GM12872 (cell line): Measurements from ENCODE around the gene MPP3.
A peak's percentile ranks its signal among the peaks of the same experiment; 100 is the strongest.

Experiments
- TF ChIP-seq, protein P1 (sequence below): IDR thresholded peaks from 3 replicates; pipeline ENCODE4 v1.5.1; 2011; ENCODE audit warnings: low read depth, mild to moderate bottlenecking, low read length, moderate library complexity; ENCODE audit not compliant: insufficient read depth

Gene MPP3

DNA sequence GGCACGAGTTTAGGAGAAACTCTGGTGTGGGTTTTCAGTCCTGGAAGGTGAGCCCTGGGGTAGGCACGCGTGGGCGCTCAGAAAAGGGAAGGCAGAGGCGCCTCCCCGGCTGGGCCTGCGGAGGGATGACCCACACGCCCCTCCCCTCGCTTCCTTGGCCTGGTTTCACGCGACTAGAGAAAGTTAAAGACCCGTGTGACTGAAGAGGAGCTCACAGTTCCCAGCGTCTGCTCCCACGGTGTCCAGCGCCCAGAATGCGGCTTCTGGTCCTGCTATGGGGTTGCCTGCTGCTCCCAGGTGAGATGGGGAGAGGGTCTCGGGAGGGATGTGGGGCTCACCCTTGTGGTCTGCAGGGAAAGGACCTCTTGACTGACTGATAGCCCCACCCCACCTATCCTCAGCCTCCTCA, 14.0 kb upstream of the MPP3 start, which contains the start of gene CD300LG:
CD300LG (plus strand) TSS at position 214 of the 409 bp plus-strand sequence; CDS start at position 255, 41 bp downstream.
- TF ChIP-seq, protein P1, sequence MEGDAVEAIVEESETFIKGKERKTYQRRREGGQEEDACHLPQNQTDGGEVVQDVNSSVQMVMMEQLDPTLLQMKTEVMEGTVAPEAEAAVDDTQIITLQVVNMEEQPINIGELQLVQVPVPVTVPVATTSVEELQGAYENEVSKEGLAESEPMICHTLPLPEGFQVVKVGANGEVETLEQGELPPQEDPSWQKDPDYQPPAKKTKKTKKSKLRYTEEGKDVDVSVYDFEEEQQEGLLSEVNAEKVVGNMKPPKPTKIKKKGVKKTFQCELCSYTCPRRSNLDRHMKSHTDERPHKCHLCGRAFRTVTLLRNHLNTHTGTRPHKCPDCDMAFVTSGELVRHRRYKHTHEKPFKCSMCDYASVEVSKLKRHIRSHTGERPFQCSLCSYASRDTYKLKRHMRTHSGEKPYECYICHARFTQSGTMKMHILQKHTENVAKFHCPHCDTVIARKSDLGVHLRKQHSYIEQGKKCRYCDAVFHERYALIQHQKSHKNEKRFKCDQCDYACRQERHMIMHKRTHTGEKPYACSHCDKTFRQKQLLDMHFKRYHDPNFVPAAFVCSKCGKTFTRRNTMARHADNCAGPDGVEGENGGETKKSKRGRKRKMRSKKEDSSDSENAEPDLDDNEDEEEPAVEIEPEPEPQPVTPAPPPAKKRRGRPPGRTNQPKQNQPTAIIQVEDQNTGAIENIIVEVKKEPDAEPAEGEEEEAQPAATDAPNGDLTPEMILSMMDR, result no peak

DNA sequence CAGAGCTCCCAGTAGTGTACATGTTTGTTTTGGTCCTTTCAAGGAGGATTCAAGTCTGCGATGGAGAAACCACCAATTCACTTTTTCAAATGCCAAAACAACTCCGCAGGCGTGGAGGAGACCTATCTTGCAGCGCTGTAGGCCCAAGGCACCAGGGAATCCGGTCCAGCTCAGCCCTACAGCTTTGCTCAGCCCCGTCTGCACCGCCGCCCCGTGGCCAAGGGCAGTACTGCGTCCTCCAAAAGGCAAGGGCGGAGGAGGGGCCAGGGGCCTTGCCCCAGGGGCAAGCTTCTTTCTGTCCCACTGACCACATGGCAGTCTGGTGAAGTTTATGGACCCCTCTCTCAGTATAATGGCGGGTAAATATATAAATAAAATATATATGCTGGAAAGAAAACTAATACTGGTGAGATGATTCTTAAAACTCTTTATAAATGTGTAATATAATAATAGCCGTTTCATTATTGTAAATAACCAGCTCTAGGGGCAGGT, 13.3 kb upstream of the MPP3 start:
- TF ChIP-seq, protein P1, result peak; percentile 99

DNA sequence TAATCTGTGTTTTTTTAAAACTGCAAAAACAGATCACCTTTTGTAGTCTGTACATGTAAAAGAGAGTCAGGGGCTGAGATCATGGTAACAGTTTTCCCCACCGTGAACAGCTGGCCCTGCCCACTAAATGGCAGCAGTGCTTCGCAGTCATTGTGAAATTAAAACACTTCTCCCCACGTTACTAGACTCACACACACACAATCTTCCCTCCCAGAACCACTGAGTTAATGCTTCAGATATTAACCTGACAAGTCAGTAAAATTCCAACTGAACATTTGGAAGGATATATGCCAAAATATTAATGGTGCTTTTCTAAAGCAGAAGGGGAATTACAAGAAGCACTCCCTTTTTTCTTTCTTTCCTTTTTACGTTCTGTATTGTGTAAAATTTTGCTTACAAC, 12.8 kb upstream of the MPP3 start:
- TF ChIP-seq, protein P1, result no peak

DNA sequence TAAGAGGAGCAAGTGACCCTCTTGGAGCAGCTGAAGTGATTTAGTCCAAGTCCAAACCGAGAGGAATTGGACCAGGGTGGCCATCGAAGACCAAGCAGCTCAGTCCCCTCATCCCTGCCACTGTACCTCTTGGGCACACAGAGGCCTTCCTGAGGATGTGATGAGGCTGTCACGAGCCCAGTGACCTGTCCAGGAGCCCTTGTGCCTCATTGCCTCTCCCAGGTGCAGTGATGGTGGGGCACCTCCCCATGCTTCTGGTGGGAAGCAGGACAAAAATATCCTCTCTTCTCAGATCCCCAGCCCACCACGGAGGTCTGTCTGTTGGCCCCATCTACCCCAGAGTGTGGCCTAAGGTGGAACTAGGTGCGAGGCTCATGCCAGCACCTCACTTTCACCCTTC, 11.3 kb upstream of the MPP3 start:
- TF ChIP-seq, protein P1, result no peak

DNA sequence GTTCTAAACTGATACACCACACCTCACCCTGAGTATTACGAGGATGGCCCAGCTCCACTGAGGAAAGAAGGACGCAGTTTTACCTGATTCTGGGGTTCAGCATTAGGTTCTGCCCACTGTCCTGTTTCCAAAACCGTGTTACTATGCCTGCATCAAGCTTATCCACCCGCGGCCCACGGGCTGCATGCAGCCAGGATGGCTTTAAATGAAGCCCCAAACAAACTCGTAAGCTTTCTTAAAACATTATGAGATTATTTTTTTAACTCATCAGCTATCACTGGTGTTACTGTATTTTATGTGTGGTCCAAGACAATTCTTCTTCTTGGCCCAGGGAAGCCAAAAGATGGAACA, 10.0 kb upstream of the MPP3 start:
- TF ChIP-seq, protein P1, result no peak

DNA sequence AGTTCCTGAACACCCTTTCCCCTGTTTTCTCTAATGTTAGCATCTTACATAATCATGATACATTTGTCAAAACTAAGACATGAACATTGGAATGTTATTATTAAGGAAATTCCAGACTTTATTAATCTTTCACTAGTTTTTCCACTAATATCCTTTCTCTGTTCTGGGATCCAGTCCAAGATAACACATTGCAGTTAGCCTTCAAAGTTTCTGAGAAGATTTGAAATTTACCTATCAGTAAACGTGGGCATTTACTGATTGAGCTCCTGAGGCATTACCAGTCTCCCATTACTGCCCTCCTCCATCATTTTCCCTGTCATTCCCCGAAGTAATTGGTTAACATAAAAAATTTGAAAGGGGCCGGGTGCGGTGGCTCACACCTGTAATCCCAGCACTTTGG, 8.3 kb upstream of the MPP3 start:
- TF ChIP-seq, protein P1, result no peak

DNA sequence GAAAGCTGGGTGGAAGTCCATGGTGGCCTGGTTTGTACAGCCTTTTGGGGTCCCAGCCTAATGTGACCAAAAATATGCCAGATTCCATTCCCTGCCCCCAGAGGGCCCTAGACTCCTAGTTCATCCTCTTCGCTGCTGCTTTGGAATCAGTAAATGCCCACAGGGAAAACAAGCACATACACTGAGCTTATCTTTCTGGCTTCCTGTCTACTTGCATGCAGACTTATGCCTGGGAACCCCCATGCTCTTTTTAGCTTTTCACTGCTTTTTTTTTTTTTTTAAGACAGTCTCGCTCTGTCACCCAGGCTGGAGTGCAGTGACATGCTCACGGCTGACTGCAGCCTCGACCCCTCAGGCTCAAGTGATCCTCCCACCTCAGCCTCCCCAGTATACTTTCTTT, 7.9 kb upstream of the MPP3 start:
- TF ChIP-seq, protein P1, result peak; percentile 33; the same call in 1 of the 3 replicates

DNA sequence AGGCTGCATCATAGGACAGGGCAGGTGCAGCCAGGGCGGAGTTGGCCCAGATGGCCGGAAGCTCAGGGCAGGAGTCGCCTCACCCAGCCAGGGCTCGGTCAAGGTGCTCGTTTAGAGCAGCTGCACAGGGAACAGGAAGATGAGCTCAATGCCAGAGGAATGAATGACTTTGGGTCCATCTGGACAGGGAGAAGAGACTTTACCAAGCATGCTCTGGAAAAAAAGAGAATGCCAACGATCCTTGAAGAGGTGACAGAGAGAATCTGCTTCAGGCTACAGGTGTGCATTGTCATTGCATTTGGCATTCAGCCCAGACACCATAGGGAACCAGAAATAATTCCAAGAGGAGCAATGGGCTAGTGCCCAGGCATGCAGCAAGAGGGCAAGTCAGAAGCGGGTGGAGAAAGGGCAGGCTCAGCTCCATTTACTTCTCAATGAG, 6.7 kb upstream of the MPP3 start:
- TF ChIP-seq, protein P1, result no peak
